ENCODE measurements around the gene TENM3.

Gene TENM3

GRCh38 chr4:182578402-182578801 lies 335.2 kb downstream of the TENM3 start:
- no peak for DNase-seq (ENCODE audit: low spot score)
- no peaks in the 10 kb centered on the region for H3K4me1 Mint-ChIP-seq (ENCODE audit: low read depth)
- no peaks in the 10 kb centered on the region for H3K9me3 Mint-ChIP-seq
- no peak overlapping the region for H3K4me3 Mint-ChIP-seq
- H3K27me3 Mint-ChIP-seq (ENCODE audit: low read depth) = no peaks in the 10 kb centered on the region
- no peaks in the 10 kb centered on the region for H3K36me3 Mint-ChIP-seq (ENCODE audit: low read depth)
- no peak overlapping the region for H3K27ac Mint-ChIP-seq

- H3K27me3 Mint-ChIP-seq (ENCODE audit: low read depth) = no peaks in the 10 kb centered on the region
- H3K27ac Mint-ChIP-seq = no peak overlapping the region
- H3K4me1 Mint-ChIP-seq (ENCODE audit: low read depth) = no peaks in the 10 kb centered on the region
- no peaks in the 10 kb centered on the region for H3K9me3 Mint-ChIP-seq
- H3K36me3 Mint-ChIP-seq (ENCODE audit: low read depth) = no peaks in the 10 kb centered on the region
- H3K4me3 Mint-ChIP-seq = no peak overlapping the region
- DNase-seq (ENCODE audit: low spot score) = no peak
Measured at GRCh38 chr4:182582245-182582644, 339.0 kb downstream of the TENM3 start.

GRCh38 chr4:182583703-182584415 lies 340.7 kb downstream of the TENM3 start:
- Mint-ChIP-seq H3K36me3 (ENCODE audit: low read depth) (no peaks in the 10 kb centered on the region), H3K27me3 (ENCODE audit: low read depth) (no peaks in the 10 kb centered on the region), H3K27ac (no peak overlapping the region), H3K9me3 (no peaks in the 10 kb centered on the region), H3K4me1 (ENCODE audit: low read depth) (no peaks in the 10 kb centered on the region), H3K4me3 (no peak overlapping the region)
- DNase-seq (ENCODE audit: low spot score) = no peak

- Mint-ChIP-seq H3K4me1 (ENCODE audit: low read depth) (no peaks in the 10 kb centered on the region), H3K36me3 (ENCODE audit: low read depth) (no peaks in the 10 kb centered on the region)
Measured at GRCh38 chr4:182585321-182585720, 342.1 kb downstream of the TENM3 start.

GRCh38 chr4:182589100-182589499 lies 345.9 kb downstream of the TENM3 start:
- Mint-ChIP-seq H3K9me3 (no peaks in the 10 kb centered on the region), H3K27ac (no peak overlapping the region), H3K4me1 (ENCODE audit: low read depth) (no peaks in the 10 kb centered on the region), H3K4me3 (no peak overlapping the region), H3K36me3 (ENCODE audit: low read depth) (no peaks in the 10 kb centered on the region), H3K27me3 (ENCODE audit: low read depth) (no peaks in the 10 kb centered on the region)
- no peak for DNase-seq (ENCODE audit: low spot score)

More at GRCh38 chr4:182585321-182585720, 342.1 kb downstream of the TENM3 start:
- Mint-ChIP-seq H3K27me3 (ENCODE audit: low read depth) (no peaks in the 10 kb centered on the region), H3K4me3 (no peak overlapping the region), H3K9me3 (no peaks in the 10 kb centered on the region), H3K27ac (no peak overlapping the region)
- DNase-seq (ENCODE audit: low spot score) = no peak

GRCh38 chr4:182593402-182593801 lies 350.2 kb downstream of the TENM3 start:
- DNase-seq (ENCODE audit: low spot score) = no peak
- no peaks in the 10 kb centered on the region for H3K36me3 Mint-ChIP-seq (ENCODE audit: low read depth)
- no peak overlapping the region for H3K27ac Mint-ChIP-seq
- no peaks in the 10 kb centered on the region for H3K4me1 Mint-ChIP-seq (ENCODE audit: low read depth)
- no peak overlapping the region for H3K4me3 Mint-ChIP-seq
- no peaks in the 10 kb centered on the region for H3K27me3 Mint-ChIP-seq (ENCODE audit: low read depth)
- H3K9me3 Mint-ChIP-seq = no peaks in the 10 kb centered on the region

- Mint-ChIP-seq H3K27ac (no peak overlapping the region), H3K27me3 (ENCODE audit: low read depth) (no peaks in the 10 kb centered on the region), H3K4me1 (ENCODE audit: low read depth) (no peaks in the 10 kb centered on the region), H3K4me3 (no peak overlapping the region), H3K36me3 (ENCODE audit: low read depth) (no peaks in the 10 kb centered on the region), H3K9me3 (no peaks in the 10 kb centered on the region)
- DNase-seq (ENCODE audit: low spot score) = no peak
Measured at GRCh38 chr4:182593864-182594263, 350.7 kb downstream of the TENM3 start.

GRCh38 chr4:182600093-182600492 lies 356.9 kb downstream of the TENM3 start:
- Mint-ChIP-seq H3K9me3 (no peaks in the 10 kb centered on the region), H3K4me3 (no peak overlapping the region), H3K4me1 (ENCODE audit: low read depth) (no peaks in the 10 kb centered on the region), H3K36me3 (ENCODE audit: low read depth) (no peaks in the 10 kb centered on the region), H3K27ac (no peak overlapping the region), H3K27me3 (ENCODE audit: low read depth) (no peaks in the 10 kb centered on the region)
- no peak for DNase-seq (ENCODE audit: low spot score)

- DNase-seq (ENCODE audit: low spot score) = no peak
- Mint-ChIP-seq H3K4me3 (no peak overlapping the region), H3K36me3 (ENCODE audit: low read depth) (no peaks in the 10 kb centered on the region), H3K4me1 (ENCODE audit: low read depth) (no peaks in the 10 kb centered on the region), H3K9me3 (no peaks in the 10 kb centered on the region), H3K27ac (no peak overlapping the region), H3K27me3 (ENCODE audit: low read depth) (no peaks in the 10 kb centered on the region)
Measured at GRCh38 chr4:182600856-182601255, 357.7 kb downstream of the TENM3 start.

GRCh38 chr4:182604161-182604622 lies 361.0 kb downstream of the TENM3 start:
- Mint-ChIP-seq H3K27me3 (ENCODE audit: low read depth) (no peaks in the 10 kb centered on the region), H3K27ac (no peak overlapping the region), H3K36me3 (ENCODE audit: low read depth) (no peaks in the 10 kb centered on the region), H3K9me3 (no peaks in the 10 kb centered on the region), H3K4me1 (ENCODE audit: low read depth) (no peaks in the 10 kb centered on the region), H3K4me3 (no peak overlapping the region)
- no peak for DNase-seq (ENCODE audit: low spot score)

- no peaks in the 10 kb centered on the region for H3K9me3 Mint-ChIP-seq
- no peak for DNase-seq (ENCODE audit: low spot score)
- H3K27ac Mint-ChIP-seq = no peak overlapping the region
- no peak overlapping the region for H3K4me3 Mint-ChIP-seq
- H3K36me3 Mint-ChIP-seq (ENCODE audit: low read depth) = no peaks in the 10 kb centered on the region
- H3K4me1 Mint-ChIP-seq (ENCODE audit: low read depth) = no peaks in the 10 kb centered on the region
- H3K27me3 Mint-ChIP-seq (ENCODE audit: low read depth) = no peaks in the 10 kb centered on the region
Measured at GRCh38 chr4:182604953-182605352, 361.8 kb downstream of the TENM3 start.

- H3K27ac Mint-ChIP-seq = no peak overlapping the region
- no peak for DNase-seq (ENCODE audit: low spot score)
- no peaks in the 10 kb centered on the region for H3K36me3 Mint-ChIP-seq (ENCODE audit: low read depth)
- H3K9me3 Mint-ChIP-seq = no peaks in the 10 kb centered on the region
- H3K4me1 Mint-ChIP-seq (ENCODE audit: low read depth) = no peaks in the 10 kb centered on the region
- H3K27me3 Mint-ChIP-seq (ENCODE audit: low read depth) = no peaks in the 10 kb centered on the region
- no peak overlapping the region for H3K4me3 Mint-ChIP-seq
Measured at GRCh38 chr4:182608525-182608924, 365.3 kb downstream of the TENM3 start.

- no peak overlapping the region for H3K4me3 Mint-ChIP-seq
Measured at GRCh38 chr4:182616476-182616875, 373.3 kb downstream of the TENM3 start.

GRCh38 chr4:182619660-182620059 lies 376.5 kb downstream of the TENM3 start:
- no peaks in the 10 kb centered on the region for H3K4me1 Mint-ChIP-seq (ENCODE audit: low read depth)

More at GRCh38 chr4:182616476-182616875, 373.3 kb downstream of the TENM3 start:
- H3K4me1 Mint-ChIP-seq (ENCODE audit: low read depth) = no peaks in the 10 kb centered on the region
- no peaks in the 10 kb centered on the region for H3K27me3 Mint-ChIP-seq (ENCODE audit: low read depth)
- no peak for DNase-seq (ENCODE audit: low spot score)
- no peaks in the 10 kb centered on the region for H3K36me3 Mint-ChIP-seq (ENCODE audit: low read depth)
- no peaks in the 10 kb centered on the region for H3K9me3 Mint-ChIP-seq
- H3K27ac Mint-ChIP-seq = no peak overlapping the region

More at GRCh38 chr4:182619660-182620059, 376.5 kb downstream of the TENM3 start:
- H3K27ac Mint-ChIP-seq = no peak overlapping the region
- H3K4me3 Mint-ChIP-seq = no peak overlapping the region
- H3K36me3 Mint-ChIP-seq (ENCODE audit: low read depth) = no peaks in the 10 kb centered on the region
- no peaks in the 10 kb centered on the region for H3K9me3 Mint-ChIP-seq
- H3K27me3 Mint-ChIP-seq (ENCODE audit: low read depth) = no peaks in the 10 kb centered on the region
- no peak for DNase-seq (ENCODE audit: low spot score)
